Right hindlimb (tissue), 1 donor: ENCODE results near the gene CSE1L.
A peak's percentile ranks its signal among the peaks of the same experiment; 100 is the strongest.
"Not testable (repeated sequence)": the region's sequence is repeated elsewhere in the genome, so short reads cannot be mapped to it uniquely, and the experiment has no call there.

Experiments
- DNase-seq: peaks from one replicate; pipeline ENCODE4 v3.0.0-alpha.2; 2018

Gene CSE1L, protein sequence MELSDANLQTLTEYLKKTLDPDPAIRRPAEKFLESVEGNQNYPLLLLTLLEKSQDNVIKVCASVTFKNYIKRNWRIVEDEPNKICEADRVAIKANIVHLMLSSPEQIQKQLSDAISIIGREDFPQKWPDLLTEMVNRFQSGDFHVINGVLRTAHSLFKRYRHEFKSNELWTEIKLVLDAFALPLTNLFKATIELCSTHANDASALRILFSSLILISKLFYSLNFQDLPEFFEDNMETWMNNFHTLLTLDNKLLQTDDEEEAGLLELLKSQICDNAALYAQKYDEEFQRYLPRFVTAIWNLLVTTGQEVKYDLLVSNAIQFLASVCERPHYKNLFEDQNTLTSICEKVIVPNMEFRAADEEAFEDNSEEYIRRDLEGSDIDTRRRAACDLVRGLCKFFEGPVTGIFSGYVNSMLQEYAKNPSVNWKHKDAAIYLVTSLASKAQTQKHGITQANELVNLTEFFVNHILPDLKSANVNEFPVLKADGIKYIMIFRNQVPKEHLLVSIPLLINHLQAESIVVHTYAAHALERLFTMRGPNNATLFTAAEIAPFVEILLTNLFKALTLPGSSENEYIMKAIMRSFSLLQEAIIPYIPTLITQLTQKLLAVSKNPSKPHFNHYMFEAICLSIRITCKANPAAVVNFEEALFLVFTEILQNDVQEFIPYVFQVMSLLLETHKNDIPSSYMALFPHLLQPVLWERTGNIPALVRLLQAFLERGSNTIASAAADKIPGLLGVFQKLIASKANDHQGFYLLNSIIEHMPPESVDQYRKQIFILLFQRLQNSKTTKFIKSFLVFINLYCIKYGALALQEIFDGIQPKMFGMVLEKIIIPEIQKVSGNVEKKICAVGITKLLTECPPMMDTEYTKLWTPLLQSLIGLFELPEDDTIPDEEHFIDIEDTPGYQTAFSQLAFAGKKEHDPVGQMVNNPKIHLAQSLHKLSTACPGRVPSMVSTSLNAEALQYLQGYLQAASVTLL

DNA sequence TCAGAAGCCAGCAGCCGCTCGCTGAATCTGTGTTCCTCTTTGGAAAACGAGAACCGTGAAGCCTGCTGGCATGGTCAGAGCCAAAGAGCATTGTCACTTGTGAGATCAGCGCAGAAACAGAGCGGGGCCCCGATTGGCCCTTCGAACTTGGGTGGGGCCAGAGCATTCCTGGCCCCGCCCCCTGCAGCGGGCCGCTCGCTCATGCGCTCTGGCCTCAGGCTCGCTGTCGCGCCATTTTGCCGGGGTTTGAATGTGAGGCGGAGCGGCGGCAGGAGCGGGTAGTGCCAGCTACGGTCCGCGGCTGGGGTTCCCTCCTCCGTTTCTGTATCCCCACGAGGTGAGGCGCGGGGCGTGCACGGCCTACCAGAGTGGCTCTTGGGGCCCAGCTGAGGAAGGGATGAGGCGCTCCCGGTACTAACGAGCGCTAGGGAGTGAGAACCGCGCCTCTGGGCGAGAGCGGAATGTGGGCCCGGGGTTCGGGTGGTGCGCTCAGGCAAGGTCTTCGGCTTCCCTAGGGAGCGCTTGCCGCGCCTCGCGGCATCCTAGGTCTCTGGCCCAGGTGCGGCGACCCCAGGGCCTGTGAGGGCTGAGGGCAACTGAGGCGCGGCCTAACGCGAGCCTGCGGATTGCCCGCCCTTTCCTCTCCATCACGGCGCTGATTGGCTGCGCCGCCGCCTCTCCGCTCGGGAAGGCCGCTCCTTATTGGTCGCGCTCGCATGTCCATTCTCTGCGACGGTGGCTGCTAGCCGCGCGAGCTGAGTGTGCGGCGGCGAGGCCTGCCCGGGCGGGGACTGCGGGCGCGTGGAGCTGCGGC is at the start of gene CSE1L:
Gene CSE1L, plus strand, starts transcription at position 226 of the 814 bp plus-strand sequence. CDS start 12,152 bp downstream, outside the sequence.
- peak; percentile 96 for DNase-seq

DNA sequence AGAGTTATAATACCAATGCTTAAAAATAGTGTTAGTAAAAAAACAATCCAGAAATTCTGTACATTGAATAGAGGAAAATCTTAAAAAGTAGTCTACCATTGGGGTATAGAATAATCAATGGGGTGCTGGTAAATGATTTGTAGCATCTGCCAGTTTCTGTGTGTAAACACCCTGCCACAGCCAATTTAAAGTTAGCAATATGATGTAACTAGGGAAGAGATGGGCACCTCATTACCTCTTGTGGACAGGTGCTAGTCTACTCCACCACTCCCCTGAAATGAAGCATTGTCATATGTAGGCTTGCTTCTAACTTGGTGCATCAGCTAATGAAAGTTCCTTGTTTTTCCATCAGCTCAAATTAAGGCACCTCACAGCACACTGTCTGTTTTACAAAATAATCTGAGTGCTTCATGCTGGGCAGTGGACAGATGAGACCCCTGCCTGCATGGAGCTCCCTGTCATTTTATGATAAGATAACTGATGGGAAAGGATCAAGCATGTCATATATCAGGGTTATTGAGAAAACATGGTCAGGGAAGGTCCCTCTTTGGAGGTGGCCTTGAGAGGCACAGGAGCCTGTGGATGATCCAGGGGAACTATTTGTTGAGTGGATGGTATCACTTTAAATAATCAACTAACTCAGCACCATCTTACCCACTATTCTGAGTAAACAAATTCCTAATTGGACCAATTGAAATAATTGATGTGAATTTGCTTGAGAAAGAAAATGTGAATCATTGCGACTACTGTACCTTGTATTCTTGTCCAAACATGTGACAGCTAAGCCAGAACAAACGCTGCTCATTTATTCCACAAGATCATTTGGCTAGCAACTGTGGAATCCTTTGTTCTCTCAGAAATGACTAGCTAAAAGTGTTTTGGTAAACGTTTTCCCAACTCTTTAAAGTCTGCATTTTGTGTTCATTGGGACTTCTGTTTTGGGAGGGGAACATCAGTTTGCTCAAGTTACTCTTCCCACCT is 45.9 kb upstream of the CSE1L start:
- DNase-seq = no peak

DNA sequence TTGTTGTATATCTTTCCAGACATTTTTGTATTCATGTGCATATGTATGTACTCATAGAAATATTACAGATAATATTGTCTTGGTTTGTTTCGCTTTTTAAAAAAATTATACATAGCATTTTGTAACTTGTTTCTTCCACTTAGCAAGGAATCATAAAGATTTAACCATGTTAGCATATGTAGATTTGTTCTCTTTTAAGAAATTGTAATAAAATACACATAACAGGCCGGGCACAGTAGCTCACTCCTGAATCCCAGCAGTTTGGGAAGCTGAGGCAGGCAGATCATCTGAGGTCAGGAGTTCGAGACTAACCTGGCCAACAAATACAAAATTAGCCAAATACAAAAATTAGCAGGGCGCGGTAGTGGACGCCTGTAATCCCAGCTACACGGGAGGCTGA is 44.4 kb upstream of the CSE1L start:
- no peak for DNase-seq

DNA sequence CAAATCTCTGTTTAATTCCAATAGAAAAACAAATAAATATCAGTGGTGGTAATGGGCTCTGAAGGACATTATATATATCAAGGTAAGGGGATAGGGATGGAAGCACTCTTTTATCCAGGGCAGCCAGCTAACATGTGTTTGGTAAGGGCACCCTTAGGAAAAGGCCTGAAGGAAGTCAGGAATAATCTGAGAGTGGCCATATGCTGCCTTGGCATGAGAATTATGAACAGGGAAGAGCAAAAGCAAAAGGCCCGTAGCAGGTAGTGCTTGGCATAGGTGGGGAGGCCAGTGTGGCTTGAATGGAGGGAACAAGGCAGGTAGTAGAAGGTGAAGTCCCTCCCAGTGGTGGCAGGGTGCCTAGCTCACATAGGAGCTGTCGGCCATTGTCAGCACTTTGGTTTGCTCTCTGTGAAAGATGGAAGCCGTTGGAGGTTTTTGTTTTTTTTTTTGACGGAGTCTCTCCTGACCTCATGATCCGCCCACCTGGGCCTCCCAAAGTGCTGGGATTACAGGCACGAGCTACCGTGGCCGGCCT is 39.6 kb upstream of the CSE1L start:
- no peak for DNase-seq

DNA sequence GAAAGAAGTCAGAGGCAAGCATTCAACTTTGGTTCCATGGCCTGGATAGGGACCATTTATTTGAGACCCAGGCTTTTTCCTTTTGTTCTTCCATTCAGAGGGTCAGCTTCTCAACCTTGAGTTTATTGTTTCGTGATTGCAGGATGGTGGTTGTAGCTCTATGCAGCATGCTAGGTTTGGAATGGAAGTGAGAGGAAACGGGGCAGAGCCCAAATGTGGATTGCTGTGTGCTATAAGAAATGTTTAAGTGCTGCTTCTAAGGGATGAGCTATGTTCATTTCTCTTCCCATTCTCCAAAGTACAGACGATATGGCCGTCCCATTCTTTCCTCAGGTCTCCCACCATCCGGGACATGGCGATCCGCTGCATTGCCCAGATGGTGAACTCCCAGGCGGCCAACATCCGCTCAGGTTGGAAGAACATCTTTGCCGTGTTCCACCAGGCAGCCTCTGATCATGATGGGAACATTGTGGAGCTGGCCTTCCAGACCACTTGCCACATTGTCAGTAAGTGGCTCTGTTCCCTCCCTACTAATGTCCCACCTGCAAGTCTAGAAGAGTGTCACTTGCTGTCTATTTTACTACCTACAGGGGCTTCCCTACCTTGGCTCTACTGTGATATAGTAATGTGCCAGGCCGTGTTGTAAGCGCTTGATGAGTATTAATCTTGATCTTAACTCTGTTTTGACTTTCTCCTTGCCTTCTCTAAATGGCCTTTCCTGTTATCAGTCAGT is 36.0 kb upstream of the CSE1L start:
- no peak for DNase-seq

DNA sequence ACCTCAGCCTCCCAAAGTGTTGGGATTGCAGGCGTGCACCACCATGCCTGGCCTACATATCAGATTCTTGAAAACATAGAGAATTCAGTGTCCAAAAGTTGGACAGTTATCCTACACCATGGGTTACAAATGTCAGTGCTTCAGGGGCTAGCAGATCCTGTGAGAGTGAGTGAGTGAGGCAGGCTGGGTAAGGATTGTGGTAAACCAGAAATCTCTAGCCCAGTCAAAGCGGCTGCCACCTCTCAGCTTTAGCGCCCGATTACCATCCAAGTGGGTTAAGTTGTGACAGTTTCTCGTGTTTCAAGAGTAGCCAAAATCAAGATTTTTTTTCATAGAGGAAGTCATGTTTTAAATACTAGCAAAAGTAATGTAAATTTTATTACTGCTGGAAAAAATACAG is 21.9 kb upstream of the CSE1L start:
- no peak for DNase-seq

DNA sequence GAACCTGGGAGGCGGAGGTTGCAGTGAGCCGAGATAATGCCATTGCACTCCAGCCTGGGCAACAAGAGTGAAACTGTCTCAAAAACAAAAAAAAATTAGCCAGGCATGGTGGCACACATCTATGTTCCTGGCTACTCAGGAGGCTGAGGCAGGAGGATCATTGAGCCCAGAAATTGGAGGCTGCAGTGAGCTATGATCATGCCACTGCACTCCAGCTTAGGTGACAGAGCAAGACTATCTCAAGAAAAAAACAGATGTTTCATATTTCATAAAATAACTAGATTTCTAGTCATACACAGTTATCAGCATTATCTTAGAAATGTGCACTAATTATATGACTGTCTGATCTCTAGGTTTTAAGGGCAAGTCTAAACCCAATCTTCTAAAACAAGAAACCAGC is 17.9 kb upstream of the CSE1L start:
- not testable (repeated sequence) for DNase-seq

DNA sequence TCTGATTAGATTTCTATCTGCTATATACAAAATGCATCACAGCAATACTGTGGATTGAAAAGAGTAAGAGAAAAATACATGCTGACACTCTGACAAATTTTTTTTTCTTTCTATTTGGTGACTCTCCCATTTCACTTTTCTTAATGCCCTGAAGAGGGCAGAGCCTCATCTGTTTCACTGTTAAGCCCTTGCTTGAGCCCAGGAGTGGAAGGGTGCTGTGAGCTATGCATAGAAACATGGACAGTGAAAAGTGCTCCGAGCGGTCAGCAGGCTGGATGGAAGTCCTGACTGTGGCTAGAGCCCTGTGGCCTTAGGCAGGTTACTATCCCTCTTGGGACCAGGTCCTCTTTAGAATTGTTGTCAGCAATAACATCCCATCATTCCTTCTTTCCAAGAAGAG is 17.4 kb upstream of the CSE1L start:
- no peak for DNase-seq

DNA sequence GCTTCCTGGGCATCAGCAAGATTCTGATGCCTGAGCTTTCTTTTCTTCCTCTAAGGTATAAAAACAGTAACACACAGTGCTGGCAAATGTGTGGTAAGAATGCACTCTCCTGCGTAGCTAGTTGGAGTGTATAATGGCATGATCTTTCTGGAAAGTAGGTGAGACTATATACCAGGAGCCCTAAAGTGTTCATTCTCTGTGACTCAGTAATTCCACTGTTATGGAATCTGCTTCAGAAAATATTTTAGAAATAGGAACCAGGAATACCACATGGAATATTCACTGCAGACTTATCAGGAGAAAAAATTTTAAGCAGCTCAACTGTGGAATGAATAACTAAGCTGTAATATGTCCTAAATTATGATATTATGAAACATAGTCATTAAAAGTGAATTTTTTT is 16.9 kb upstream of the CSE1L start:
- DNase-seq = no peak

DNA sequence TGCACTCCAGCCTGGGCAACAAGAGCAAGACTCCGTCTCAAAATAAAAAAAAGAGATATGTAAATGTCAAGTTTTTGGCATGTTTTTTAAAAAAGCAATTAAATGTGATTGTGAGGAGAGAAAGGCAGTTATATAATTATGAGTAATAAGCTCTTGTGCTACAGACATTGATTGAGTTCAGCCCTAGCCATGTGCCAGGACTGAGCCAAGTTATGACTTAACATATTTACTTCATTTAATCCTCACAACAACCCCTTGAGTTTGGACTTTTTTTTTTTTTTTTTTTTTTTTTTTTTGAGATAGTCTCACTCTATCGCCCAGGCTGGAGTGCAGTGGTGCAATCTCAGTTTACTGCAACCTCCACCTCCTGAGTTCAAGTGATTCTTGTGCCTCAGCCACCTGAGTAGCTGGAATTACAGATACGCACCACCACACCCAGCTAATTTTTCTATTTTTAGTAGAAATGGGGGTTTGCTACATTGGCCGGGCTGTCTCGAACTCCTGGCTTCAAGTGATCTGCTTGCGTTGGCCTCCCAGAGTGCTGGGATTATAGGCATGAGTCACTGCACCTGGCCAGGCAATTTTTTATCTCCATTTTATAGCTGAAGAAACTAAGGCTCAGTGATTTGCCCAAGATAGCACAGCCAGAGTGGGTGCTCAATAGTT is 15.0 kb upstream of the CSE1L start:
- DNase-seq = no peak

DNA sequence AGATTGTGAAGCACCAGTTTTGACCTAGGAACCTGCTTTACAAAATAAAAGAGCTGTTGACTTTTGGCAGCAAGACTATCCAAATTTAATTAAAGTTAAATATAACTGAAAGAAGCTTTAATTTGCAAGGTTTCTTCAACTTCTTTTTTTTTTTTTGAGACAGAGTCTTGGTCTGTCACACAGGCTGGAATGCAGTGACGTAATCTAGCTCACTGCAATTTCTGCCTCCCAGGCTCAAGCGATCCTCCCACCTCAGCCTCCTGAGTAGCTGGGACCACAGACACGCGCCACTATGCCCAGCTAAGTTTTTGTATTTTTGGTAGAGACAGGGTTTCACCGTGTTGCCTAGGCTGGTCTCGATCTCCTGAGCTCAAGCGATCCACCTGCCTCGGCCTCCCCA is 13.7 kb upstream of the CSE1L start:
- no peak for DNase-seq

DNA sequence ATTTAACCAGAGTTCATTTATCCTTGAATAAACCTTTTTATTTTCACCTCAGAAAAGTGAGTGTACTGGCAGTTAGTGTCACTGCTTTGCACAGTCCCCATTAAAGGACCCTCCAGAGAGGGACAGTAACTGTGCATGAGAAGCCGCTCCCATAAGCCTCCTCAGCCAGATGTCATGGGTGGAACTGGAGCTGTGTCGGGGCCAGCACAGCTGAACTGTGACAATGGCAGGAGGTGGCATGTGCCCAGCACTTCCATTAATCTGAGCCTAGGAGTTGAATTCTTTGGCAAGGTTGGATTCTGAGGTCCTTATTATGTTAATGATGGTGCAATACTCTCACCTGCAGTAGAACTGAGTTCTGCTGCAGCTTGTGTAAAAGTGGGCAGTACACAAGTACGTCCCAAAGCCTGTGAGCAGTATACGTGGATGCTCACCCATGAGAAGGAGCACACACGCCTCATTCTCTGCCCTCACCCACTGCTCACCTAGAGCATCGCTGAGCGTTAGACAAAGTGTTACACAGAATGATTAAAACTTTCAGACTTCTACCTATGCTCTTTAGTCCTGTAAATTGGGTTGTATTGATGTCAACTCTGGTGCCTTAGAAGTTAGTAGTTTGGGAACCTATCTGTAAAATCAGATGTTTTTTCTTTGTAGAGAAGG is 11.9 kb upstream of the CSE1L start:
- DNase-seq = no peak

DNA sequence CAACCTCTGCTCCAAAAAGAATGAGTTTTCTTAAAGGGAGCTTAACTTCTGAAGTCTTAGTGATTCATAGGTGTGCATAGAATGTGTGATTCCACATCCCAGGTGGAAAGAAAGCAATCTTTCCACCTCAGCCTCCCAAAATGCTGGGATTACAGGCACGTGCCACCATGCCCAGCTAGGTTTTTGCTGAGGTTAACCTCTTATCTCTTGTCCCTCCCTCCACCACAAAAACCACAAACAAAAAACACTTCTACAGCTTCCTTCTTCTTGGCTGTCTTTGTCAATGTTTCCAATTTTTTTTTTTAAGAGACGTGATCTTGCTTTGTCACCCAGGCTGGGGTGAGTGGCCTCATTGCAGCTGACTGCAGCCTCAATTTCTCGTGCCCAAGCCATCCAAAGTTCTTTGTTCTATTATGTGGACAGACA is 8.1 kb upstream of the CSE1L start:
- no peak for DNase-seq

DNA sequence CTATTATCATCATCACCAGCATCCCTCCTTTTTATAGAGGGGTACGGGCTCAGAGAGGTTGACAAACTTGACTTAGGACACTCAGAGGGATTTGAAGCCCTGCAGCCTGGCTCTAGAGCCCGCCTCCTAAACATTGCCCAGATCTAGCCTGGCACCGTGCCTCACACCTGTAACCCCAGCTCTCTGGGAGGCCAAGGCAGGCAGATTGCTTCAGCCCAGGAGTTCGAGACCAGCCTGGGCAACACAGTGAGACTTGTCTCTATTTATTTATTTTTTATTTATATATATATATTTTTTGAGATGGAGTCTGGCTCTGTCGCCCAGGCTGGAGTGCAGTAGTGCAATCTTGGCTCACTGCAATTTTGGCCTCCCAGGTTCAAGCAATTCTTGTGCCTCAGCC is 6.3 kb upstream of the CSE1L start:
- DNase-seq = no peak

DNA sequence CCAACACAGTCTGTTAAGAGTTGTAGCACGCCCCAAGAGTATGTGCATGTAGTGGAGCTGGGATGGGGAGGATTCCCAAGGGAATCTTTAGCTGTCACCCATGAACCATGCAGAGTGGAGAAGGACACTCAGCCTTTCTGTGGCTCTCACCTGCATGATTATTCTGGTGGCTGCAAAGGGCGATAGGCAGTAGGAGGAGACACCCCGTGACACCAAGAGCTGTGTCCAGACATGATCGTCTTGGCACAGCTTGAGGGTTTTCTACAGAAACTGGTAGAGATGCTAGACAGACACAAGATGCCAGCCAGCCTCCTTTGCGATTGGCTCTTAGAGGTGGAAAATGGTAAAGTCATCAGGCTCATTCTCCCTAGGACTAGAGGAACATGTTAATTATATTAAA is 3.1 kb upstream of the CSE1L start:
- DNase-seq = no peak

DNA sequence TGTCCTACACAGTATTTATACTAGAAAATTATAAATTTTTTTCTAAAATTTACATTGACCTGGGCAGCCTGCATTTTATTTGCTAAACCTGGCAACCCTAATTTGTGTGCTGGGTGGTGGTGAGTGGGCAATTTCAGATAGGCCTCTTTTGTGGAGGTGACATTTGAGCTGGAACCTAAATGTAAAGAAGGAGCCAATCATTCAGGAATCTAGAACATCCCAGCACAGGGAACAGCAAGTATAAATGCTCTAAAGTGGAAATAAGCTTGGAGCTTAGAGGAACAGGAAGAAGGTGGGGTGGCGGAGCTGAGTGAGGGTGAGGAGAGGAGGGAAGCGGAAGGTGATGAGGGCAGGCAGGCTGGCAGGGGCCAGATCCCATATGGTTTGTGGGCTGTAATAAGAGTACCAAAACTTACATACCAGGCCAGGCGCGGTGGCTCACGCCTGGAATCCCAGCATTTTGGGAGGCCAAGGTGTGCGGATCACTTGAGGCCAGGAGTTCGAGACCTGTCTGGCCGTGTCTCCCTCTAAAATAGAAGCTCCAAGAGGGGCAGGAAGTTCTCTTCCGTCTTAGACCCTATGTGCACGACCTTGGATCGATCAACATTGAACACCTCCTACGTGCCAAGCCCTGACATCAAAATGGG is 549 bp upstream of the CSE1L start:
- no peak for DNase-seq

DNA sequence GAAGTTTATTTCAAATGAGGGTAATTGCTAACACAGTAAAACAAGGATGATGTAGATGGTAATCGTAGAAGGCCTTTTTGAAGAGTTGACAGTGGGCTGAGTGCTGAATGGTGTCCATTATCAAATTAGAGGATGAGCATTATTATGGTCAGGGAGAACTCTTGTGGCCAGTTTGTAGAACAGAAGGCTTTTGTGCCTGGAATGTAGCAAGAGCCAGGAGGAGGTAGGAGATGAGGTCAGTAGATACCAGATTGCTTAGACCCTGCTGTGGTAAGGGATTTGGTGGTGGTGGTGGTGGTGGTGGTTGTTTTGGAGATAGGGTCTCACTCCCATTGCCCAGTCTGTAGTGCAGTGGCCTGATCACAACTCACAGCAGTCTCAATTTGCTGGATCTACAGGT is 6.2 kb downstream of the CSE1L start:
- no peak for DNase-seq

DNA sequence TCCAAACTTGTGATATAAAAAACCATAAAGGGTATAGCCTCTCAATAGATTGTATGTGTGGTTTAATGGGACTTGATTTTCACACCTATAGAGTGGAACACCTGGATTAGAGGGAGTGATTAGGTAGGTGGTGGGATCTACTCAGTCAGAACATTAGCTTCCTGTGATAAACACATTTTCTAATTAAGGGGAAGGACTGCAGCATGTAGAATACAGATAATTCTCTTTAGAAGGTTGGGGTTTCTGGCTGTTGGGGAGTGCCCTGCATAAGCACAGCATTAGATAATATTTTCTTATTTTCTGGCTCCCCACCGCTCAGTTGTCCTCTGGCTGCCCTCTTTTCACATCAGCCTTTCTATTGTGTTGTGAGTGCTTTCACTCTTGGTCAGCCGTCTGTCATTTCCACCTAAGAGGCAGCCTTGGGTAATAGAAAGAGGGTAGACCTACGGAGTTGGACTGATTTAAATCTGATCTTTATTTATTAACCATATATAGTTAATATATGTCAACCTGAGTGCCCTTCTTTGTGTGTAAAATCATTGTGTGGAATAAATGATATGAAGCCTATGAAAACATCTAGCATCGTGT is 8.0 kb downstream of the CSE1L start:
- no peak for DNase-seq

DNA sequence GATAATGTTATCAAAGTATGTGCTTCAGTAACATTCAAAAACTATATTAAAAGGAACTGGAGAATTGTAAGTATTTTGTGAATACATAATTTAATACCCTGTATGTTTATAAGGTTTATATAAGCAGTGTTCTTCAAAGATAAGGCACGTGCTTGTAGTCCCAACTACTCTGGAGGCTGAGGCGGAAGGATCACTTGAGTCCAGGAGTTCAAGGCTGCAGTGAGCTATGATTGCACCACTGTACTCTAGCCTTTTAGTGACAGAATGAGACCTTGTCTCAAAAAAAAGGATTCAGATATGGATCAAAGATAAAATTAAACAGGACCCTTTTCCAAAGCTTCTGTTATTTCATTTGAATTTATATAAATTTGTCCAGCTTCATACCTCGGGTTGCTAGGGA is 17.2 kb downstream of the CSE1L start:
- DNase-seq = no peak
